Caco-2 (cell line): ENCODE data around the gene HSPB8. TPM values are rescaled to one million over a fixed set of nuclear protein-coding genes. Genes with fewer than 3 reads are reported as not detected.

Experiments used
- BruUV-seq: library from RNA; stranded (reverse); fragments of 400-500 nt; replicated peaks from 2 replicates; lab custom pipeline; 2021; lab: Mats Ljungman, UMichigan
- CTCF ChIA-PET: fragments of 300-600 bp; sonication (Branson Sonifier 250); formaldehyde crosslinking; loops from one replicate; lab custom pipeline; 2022; ENCODE audit warnings: antibody characterized with exemption; lab: Charles Lee
- POLR2A ChIA-PET: fragments of 300-600 bp; sonication (Branson Sonifier 250); formaldehyde crosslinking; loops from one replicate; lab custom pipeline; 2022; ENCODE audit warnings: antibody characterized with exemption; lab: Charles Lee
- DNase-seq, 2 experiments: peaks; one replicate each; pipeline versions ENCODE4 v3.0.0 to v3.0.0-alpha.2; 2020 to 2022
- H3K27me3 ChIP-seq: replicated peaks from 2 replicates; pipeline ENCODE4 v1.6.0; 2011; ENCODE audit warnings: low read length; ENCODE audit not compliant: control insufficient read depth, insufficient read depth
- H3K36me3 ChIP-seq: 2 replicates; pipeline ENCODE4 v1.5.1; 2011; ENCODE audit warnings: low read length; ENCODE audit not compliant: control insufficient read depth, insufficient read depth
- H3K4me1 ChIP-seq: fragments of 250-450 bp; sonication (Bioruptor Pico); 2 replicates; pipeline ENCODE4 v1.5.1; 2020; ENCODE audit warnings: mild to moderate bottlenecking
- H3K4me3 ChIP-seq: 2 replicates; pipeline ENCODE4 v1.5.1; 2011; ENCODE audit warnings: low read depth, mild to moderate bottlenecking, control low read depth, low read length
- H3K9me3 ChIP-seq: fragments of 250-450 bp; sonication (Bioruptor Pico); 2 replicates; pipeline ENCODE4 v1.5.1; 2020; ENCODE audit warnings: mild to moderate bottlenecking, moderate library complexity
- H3K27ac Mint-ChIP-seq: one replicate; pipeline ENCODE4 v1.8.0; 2022; ENCODE audit warnings: mixed read lengths; ENCODE audit not compliant: unreplicated experiment
- H3K27me3 Mint-ChIP-seq: one replicate; pipeline ENCODE4 v1.8.0; 2022; ENCODE audit warnings: mixed read lengths; ENCODE audit not compliant: insufficient read depth, unreplicated experiment
- H3K36me3 Mint-ChIP-seq: one replicate; pipeline ENCODE4 v1.8.0; 2022; ENCODE audit warnings: mild to moderate bottlenecking, mixed read lengths; ENCODE audit not compliant: insufficient read depth, unreplicated experiment
- H3K4me1 Mint-ChIP-seq: one replicate; pipeline ENCODE4 v1.8.0; 2022; ENCODE audit warnings: low read depth, mixed read lengths; ENCODE audit not compliant: unreplicated experiment
- H3K4me3 Mint-ChIP-seq: one replicate; pipeline ENCODE4 v1.8.0; 2022; ENCODE audit warnings: mild to moderate bottlenecking, moderate library complexity, mixed read lengths; ENCODE audit not compliant: unreplicated experiment
- H3K9me3 Mint-ChIP-seq: one replicate; pipeline ENCODE4 v1.8.0; 2022; ENCODE audit warnings: mixed read lengths; ENCODE audit not compliant: unreplicated experiment
- intact Hi-C: fragments of 100-400 bp; cut with micrococcal nuclease; formaldehyde crosslinking; loops from one replicate; pipeline ENCODE4 v1.10.0; 2022; ENCODE audit not compliant: unreplicated experiment
- total RNA-seq: library from RNA; stranded (reverse); gene quantifications from 2 replicates; pipeline ENCODE4 v1.2.3, GENCODE V29; 2022
- TF ChIP-seq, protein P1 (sequence below), 2 experiments: fragments of 200-600 bp in 1 of 2; IDR thresholded peaks; 1 replicate in 1 of 2; 2 replicates in 1 of 2; pipeline versions ENCODE4 v1.5.1 to v1.8.0; 2011 to 2022; ENCODE audit warnings: antibody characterized with exemption in 1 of 2, control low read depth in 1 of 2, inconsistent platforms in 1 of 2, low read depth in 1 of 2, low read length in 1 of 2, mild to moderate bottlenecking in 1 of 2, moderate library complexity in 1 of 2; ENCODE audit not compliant: insufficient read depth in 1 of 2, severe bottlenecking in 1 of 2, unreplicated experiment in 1 of 2

HSPB8 gene
- total RNA-seq, 1 experiment from 2014 or later, result 17.1 TPM

DNA sequence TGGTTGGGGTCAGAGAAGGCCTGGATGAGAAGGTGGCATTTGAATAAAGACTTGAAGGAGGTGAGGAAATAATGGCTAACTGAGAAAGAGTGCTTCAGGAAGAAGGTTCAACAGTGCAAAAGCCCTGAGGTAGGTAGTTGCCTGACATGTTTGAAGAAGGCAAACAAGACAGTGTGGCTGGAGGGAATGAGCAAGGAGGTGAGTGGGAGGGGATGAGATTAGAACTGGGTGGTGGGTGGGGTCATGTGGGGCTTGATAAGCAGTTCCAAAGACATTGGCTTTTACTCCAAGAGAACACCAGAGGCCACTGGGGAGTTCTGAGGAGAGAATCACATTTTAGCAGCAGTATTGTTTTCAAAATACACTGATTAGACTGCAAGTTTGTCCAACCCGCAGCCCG lies 50.5 kb downstream of the HSPB8 start:
- H3K27me3 Mint-ChIP-seq, result peaks cover 2% of the 10 kb centered on the region
- H3K4me3 ChIP-seq, result no peak overlapping the region
- H3K4me1 Mint-ChIP-seq, result peaks cover 22% of the 10 kb centered on the region
- no peaks in the 10 kb centered on the region for H3K36me3 ChIP-seq
- H3K27ac Mint-ChIP-seq, result no peak overlapping the region
- H3K27me3 ChIP-seq, result no peaks in the 10 kb centered on the region
- no peaks in the 10 kb centered on the region for H3K9me3 ChIP-seq
- intact Hi-C loops, result no loop called here
- H3K4me1 ChIP-seq, result no peaks in the 10 kb centered on the region
- peak in 1 of 2 experiments; percentile 12 for DNase-seq
- POLR2A ChIA-PET, result no interaction called here
- TF ChIP-seq, protein P1, sequence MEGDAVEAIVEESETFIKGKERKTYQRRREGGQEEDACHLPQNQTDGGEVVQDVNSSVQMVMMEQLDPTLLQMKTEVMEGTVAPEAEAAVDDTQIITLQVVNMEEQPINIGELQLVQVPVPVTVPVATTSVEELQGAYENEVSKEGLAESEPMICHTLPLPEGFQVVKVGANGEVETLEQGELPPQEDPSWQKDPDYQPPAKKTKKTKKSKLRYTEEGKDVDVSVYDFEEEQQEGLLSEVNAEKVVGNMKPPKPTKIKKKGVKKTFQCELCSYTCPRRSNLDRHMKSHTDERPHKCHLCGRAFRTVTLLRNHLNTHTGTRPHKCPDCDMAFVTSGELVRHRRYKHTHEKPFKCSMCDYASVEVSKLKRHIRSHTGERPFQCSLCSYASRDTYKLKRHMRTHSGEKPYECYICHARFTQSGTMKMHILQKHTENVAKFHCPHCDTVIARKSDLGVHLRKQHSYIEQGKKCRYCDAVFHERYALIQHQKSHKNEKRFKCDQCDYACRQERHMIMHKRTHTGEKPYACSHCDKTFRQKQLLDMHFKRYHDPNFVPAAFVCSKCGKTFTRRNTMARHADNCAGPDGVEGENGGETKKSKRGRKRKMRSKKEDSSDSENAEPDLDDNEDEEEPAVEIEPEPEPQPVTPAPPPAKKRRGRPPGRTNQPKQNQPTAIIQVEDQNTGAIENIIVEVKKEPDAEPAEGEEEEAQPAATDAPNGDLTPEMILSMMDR (IDR thresholded peaks at IDR 0.05; ENCODE audit: insufficient read depth in 1 of 2, low read depth in 1 of 2, low read length in 1 of 2, severe bottlenecking in 1 of 2, unreplicated experiment in 1 of 2), result no peak
- BruUV-seq, result no TSS peak
- CTCF ChIA-PET, result interaction anchor here (0.6 kb wide), 1 partner anchor 1355 kb away, joined by 4 read pairs; no protein-coding TSS in a partner anchor
- H3K9me3 Mint-ChIP-seq, result peaks cover 7% of the 10 kb centered on the region
- no peaks in the 10 kb centered on the region for H3K36me3 Mint-ChIP-seq
- no peak overlapping the region for H3K4me3 Mint-ChIP-seq

DNA sequence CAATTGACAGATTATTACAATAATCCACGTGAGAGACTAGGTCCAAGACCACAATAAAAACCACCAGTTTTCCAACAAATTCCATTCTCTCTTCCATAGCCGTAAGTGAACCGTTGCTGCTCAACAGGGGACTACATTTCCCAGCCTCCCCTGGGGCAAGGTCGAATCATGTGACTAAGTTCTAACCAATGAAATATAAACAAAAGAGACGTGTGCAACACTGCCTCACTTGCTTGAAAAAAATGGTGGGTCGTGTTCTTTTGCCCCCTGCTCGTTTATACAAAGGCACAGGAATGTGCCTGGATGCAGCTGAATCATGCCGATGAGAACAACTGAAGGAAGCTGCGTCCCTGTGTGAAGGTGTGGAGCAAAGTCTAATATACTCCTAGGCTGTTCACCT lies 51.1 kb downstream of the HSPB8 start:
- ChIA-PET CTCF (interaction anchor here (0.6 to 1.3 kb wide), 2 partner anchors 11 to 110 kb away, joined by 3 to 4 read pairs; no protein-coding TSS in a partner anchor), POLR2A (no interaction called here)
- H3K27ac Mint-ChIP-seq, result no peak overlapping the region
- intact Hi-C loops, result loop anchor here (10.0 kb wide), 1 partner anchor 55 kb away; the partner anchor contains the start of gene HSPB8
- peaks cover 22% of the 10 kb centered on the region for H3K4me1 Mint-ChIP-seq
- peak overlapping the region; percentile 69 for H3K4me3 Mint-ChIP-seq
- H3K9me3 Mint-ChIP-seq, result peaks cover 7% of the 10 kb centered on the region
- TF ChIP-seq, protein P1 (IDR thresholded peaks at IDR 0.05; ENCODE audit: insufficient read depth in 1 of 2, low read depth in 1 of 2, low read length in 1 of 2, severe bottlenecking in 1 of 2, unreplicated experiment in 1 of 2), result no peak
- peak overlapping the region; percentile 34 for H3K4me3 ChIP-seq
- no peaks in the 10 kb centered on the region for H3K4me1 ChIP-seq
- no peaks in the 10 kb centered on the region for H3K36me3 ChIP-seq
- peak; percentile 77 to 79 for DNase-seq
- H3K36me3 Mint-ChIP-seq, result no peaks in the 10 kb centered on the region
- H3K9me3 ChIP-seq, result no peaks in the 10 kb centered on the region
- H3K27me3 Mint-ChIP-seq, result peaks cover 2% of the 10 kb centered on the region
- BruUV-seq, result no TSS peak
- no peaks in the 10 kb centered on the region for H3K27me3 ChIP-seq

DNA sequence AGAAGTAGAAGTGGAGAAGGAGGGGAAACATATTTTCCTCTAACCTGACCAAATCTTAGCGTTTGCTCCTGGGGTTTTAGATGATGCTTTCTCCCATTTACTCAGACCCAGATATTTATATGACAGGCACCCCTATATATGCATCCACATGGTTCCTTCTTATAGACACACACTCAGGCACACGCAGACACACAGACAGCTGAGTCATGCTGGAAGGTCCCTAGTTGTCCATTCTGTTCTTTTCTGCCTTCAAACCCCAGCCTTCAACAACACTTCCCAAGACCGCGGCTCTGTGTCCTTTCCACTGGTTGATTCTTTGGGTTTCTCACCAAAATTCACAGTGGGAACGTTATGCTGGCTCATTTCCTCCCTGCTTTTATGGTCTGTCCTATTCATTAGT lies 52.1 kb downstream of the HSPB8 start:
- Mint-ChIP-seq H3K4me3 (no peak overlapping the region), H3K4me1 (peaks cover 22% of the 10 kb centered on the region), H3K27ac (no peak overlapping the region), H3K9me3 (peaks cover 7% of the 10 kb centered on the region), H3K27me3 (peaks cover 2% of the 10 kb centered on the region), H3K36me3 (no peaks in the 10 kb centered on the region)
- intact Hi-C loops, result loop anchor here (10.0 kb wide), 1 partner anchor 56 kb away; the partner anchor contains the start of gene HSPB8
- no peaks in the 10 kb centered on the region for H3K36me3 ChIP-seq
- TF ChIP-seq, protein P1 (IDR thresholded peaks at IDR 0.05; ENCODE audit: insufficient read depth in 1 of 2, low read depth in 1 of 2, low read length in 1 of 2, severe bottlenecking in 1 of 2, unreplicated experiment in 1 of 2), result no peak
- H3K27me3 ChIP-seq, result no peaks in the 10 kb centered on the region
- H3K9me3 ChIP-seq, result no peaks in the 10 kb centered on the region
- H3K4me3 ChIP-seq, result no peak overlapping the region
- DNase-seq, result no peak
- CTCF ChIA-PET, result interaction anchor here (1.3 kb wide), 1 partner anchor 10 kb away, joined by 3 read pairs; no protein-coding TSS in a partner anchor
- no peaks in the 10 kb centered on the region for H3K4me1 ChIP-seq
- POLR2A ChIA-PET, result no interaction called here
- BruUV-seq, result no TSS peak
